Esophagus squamous epithelium (tissue), 5 donors: ENCODE results near the gene BACH2. TPM values are rescaled to one million over a fixed set of nuclear protein-coding genes. Genes with fewer than 3 reads are reported as not detected.

Experiments used
- DNase-seq: peaks from one replicate; lab custom pipeline; 2025; lab: John Stamatoyannopoulos, UW
- H3K27ac ChIP-seq, 4 donors: fragments of 200-600 bp; sonication (generic); one replicate each; pipeline ENCODE4 v1.5.1; 2016 to 2019; ENCODE audit warnings: mild to moderate bottlenecking in 1 of 4
- H3K27me3 ChIP-seq, 4 donors: fragments of 200-600 bp; sonication (generic); 1 replicate in 3 of 4; 2 replicates in 1 of 4; pipeline versions ENCODE4 v1.5.1 to v1.6.0; 2017 to 2021; ENCODE audit warnings: antibody characterized with exemption in 1 of 4
- H3K36me3 ChIP-seq, 3 donors: fragments of 200-600 bp; sonication (generic); one replicate each; pipeline ENCODE4 v1.5.1; 2016 to 2019
- H3K4me1 ChIP-seq, 3 donors: fragments of 200-600 bp; sonication (generic); one replicate each; pipeline ENCODE4 v1.5.1; 2017 to 2019
- H3K4me3 ChIP-seq, 4 donors: fragments of 200-600 bp; sonication (generic); 1 replicate in 3 of 4; 2 replicates in 1 of 4; pipeline ENCODE4 v1.5.1; 2016 to 2019; ENCODE audit warnings: mild to moderate bottlenecking in 2 of 4, moderate library complexity in 1 of 4
- H3K9me3 ChIP-seq, 3 donors: fragments of 200-600 bp; sonication (generic); one replicate each; pipeline ENCODE4 v1.5.1; 2016 to 2019
- CTCF ChIP-seq, 6 experiments: fragments of 450-650 bp in 4 of 6; fragments of 200-600 bp in 2 of 6; sonication (generic) in 2 of 6; IDR thresholded peaks; one replicate each; pipeline ENCODE4 v1.5.1; 2016 to 2019; ENCODE audit warnings: antibody characterized with exemption in 6 of 6, mild to moderate bottlenecking in 4 of 6, moderate library complexity in 4 of 6
- POLR2A ChIP-seq, 4 donors: fragments of 450-650 bp; IDR thresholded peaks; one replicate each; pipeline ENCODE4 v1.6.1; 2017; ENCODE audit warnings: antibody characterized with exemption in 4 of 4, mild to moderate bottlenecking in 4 of 4, moderate library complexity in 3 of 4
- WGBS, 2 donors: methylation state at CpG; one replicate each; pipeline ENCODE4 v1.1.5; 2018; 5-methylcytosine and 5-hydroxymethylcytosine counted together
- intact Hi-C: fragments of 100-400 bp; cut with DNase I; formaldehyde crosslinking; loops from one replicate; pipeline ENCODE4 v1.15.0; 2022
- total RNA-seq, 4 donors: library from RNA; depleted of rRNA; stranded (reverse); fragments of >200 nt; gene quantifications; one replicate each; pipeline ENCODE4 v1.1.0, GENCODE V29; 2016
- donor health status: DM: yes; HTN: yes; CAD: no.

The BACH2 gene
- total RNA-seq, 4 donors from 2014 or later, result 0.22 to 6.1 (median 0.66) TPM

GRCh38 chr6:90003069-90003795, 293.4 kb downstream of the BACH2 start:
- Histone ChIP-seq H3K9me3 (no peaks in the 10 kb centered on the region), H3K36me3 (no peaks in the 10 kb centered on the region), H3K27me3 (no peaks in the 10 kb centered on the region), H3K4me1 (peaks cover 3 to 26% (median 4%) of the 10 kb centered on the region in 3 donors), H3K4me3 (no peak overlapping the region), H3K27ac (no peak overlapping the region)
- intact Hi-C loops, result no loop called here
- no peak for DNase-seq
- 78 to 82% methylated on average over 5 of the region's 5 CpGs for WGBS, 2 donors
- TF ChIP-seq POLR2A (IDR thresholded peaks at IDR 0.05) (no peak), CTCF (IDR thresholded peaks at IDR 0.05) (no peak)

- 95% methylated on average over 4 of the region's 5 CpGs; no CpG with 5 or more reads in 1 of the 2 donors for WGBS, 2 donors
- Histone ChIP-seq H3K36me3 (no peaks in the 10 kb centered on the region), H3K9me3 (no peaks in the 10 kb centered on the region), H3K4me3 (no peak overlapping the region), H3K4me1 (peaks cover 3 to 35% (median 4%) of the 10 kb centered on the region in 3 donors), H3K27me3 (no peaks in the 10 kb centered on the region), H3K27ac (no peak overlapping the region)
- no peak for DNase-seq
- TF ChIP-seq CTCF (IDR thresholded peaks at IDR 0.05) (no peak), POLR2A (IDR thresholded peaks at IDR 0.05) (no peak)
- intact Hi-C loops, result no loop called here
Measured at GRCh38 chr6:90000864-90001731, 295.5 kb downstream of the BACH2 start.

GRCh38 chr6:89999945-90000825, 296.5 kb downstream of the BACH2 start:
- Histone ChIP-seq H3K4me3 (no peak overlapping the region), H3K27me3 (no peaks in the 10 kb centered on the region), H3K27ac (no peak overlapping the region), H3K36me3 (no peaks in the 10 kb centered on the region), H3K4me1 (peaks cover 3 to 35% (median 4%) of the 10 kb centered on the region in 3 donors), H3K9me3 (no peaks in the 10 kb centered on the region)
- intact Hi-C loops, result no loop called here
- 55 to 58% methylated on average over 8 of the region's 8 CpGs for WGBS, 2 donors
- no peak for DNase-seq
- TF ChIP-seq CTCF (IDR thresholded peaks at IDR 0.05), result no peak
- no peak for TF ChIP-seq POLR2A (IDR thresholded peaks at IDR 0.05)

GRCh38 chr6:89999154-89999553, 297.5 kb downstream of the BACH2 start:
- Histone ChIP-seq H3K9me3 (no peaks in the 10 kb centered on the region), H3K36me3 (no peaks in the 10 kb centered on the region), H3K27ac (no peak overlapping the region), H3K4me3 (no peak overlapping the region), H3K4me1 (peaks cover 3 to 35% (median 4%) of the 10 kb centered on the region in 3 donors), H3K27me3 (no peaks in the 10 kb centered on the region)
- DNase-seq, result no peak
- 12 to 18% methylated on average over 4 of the region's 4 CpGs for WGBS, 2 donors
- intact Hi-C loops, result no loop called here
- TF ChIP-seq POLR2A (IDR thresholded peaks at IDR 0.05) (no peak), CTCF (IDR thresholded peaks at IDR 0.05) (no peak)
